ENCODE measurements around the gene CNTLN. TPM values are rescaled to one million over a fixed set of nuclear protein-coding genes. Genes with fewer than 3 reads are reported as not detected.
A peak's percentile ranks its signal among the peaks of the same experiment; 100 is the strongest.

The CNTLN gene
- total and polyA plus RNA-seq, 2 donors (not counting 1 experiment from before 2014, with no cell fraction given), result 9.1 to 13.0 TPM

GRCh38 chr9:17185481-17186029 lies 50.7 kb downstream of the CNTLN start:
- Histone ChIP-seq H3K27me3 (ENCODE audit: control insufficient read depth, insufficient read depth, low read length) (no peaks in the 10 kb centered on the region), H2AFZ (ENCODE audit: low read length) (no peak overlapping the region), H3K9me3 (ENCODE audit: control insufficient read depth, insufficient read depth, low read depth, low read length) (no peaks in the 10 kb centered on the region), H3K27ac (ENCODE audit: insufficient read depth, low read length) (no peak overlapping the region), H3K79me2 (ENCODE audit: control insufficient read depth, insufficient read depth, low read length) (peaks cover 2% of the 10 kb centered on the region), H3K4me1 (ENCODE audit: control insufficient read depth, extremely low read depth, insufficient read depth, low read length) (no peaks in the 10 kb centered on the region), H3K36me3 (ENCODE audit: control insufficient read depth, insufficient read depth, low read length) (no peaks in the 10 kb centered on the region), H4K20me1 (ENCODE audit: control insufficient read depth, extremely low read depth, insufficient read depth, low read length) (no peaks in the 10 kb centered on the region), H3K4me3 (replicated peaks in 1 of 4; ENCODE audit: control extremely low read depth in 1 of 4, insufficient read depth in 1 of 4, low read depth in 3 of 4, low read length in 4 of 4) (no peak overlapping the region), H3K9ac (ENCODE audit: insufficient read depth, low read length) (no peak overlapping the region), H3K4me2 (ENCODE audit: extremely low read depth, insufficient read depth, low read length) (no peak overlapping the region)
- no peak for TF ChIP-seq CTCF (conservative IDR thresholded peaks at IDR 0.05 in 1 of 2, IDR thresholded peaks at IDR 0.05 in 1 of 2; ENCODE audit: low read depth in 1 of 2, low read length in 2 of 2)
- no peak for TF ChIP-seq EZH2 (IDR thresholded peaks at IDR 0.05; ENCODE audit: low read length, missing control alignments)
- DNase-seq (ENCODE audit: low read depth in 2 of 2), result no peak

GRCh38 chr9:17191082-17191481 lies 56.2 kb downstream of the CNTLN start:
- Histone ChIP-seq H3K9ac (ENCODE audit: insufficient read depth, low read length) (no peak overlapping the region), H3K27ac (ENCODE audit: insufficient read depth, low read length) (no peak overlapping the region), H3K9me3 (ENCODE audit: control insufficient read depth, insufficient read depth, low read depth, low read length) (no peaks in the 10 kb centered on the region), H3K4me2 (ENCODE audit: extremely low read depth, insufficient read depth, low read length) (no peak overlapping the region), H4K20me1 (ENCODE audit: control insufficient read depth, extremely low read depth, insufficient read depth, low read length) (no peaks in the 10 kb centered on the region), H3K4me3 (replicated peaks in 1 of 4; ENCODE audit: control extremely low read depth in 1 of 4, insufficient read depth in 1 of 4, low read depth in 3 of 4, low read length in 4 of 4) (no peak overlapping the region), H3K27me3 (ENCODE audit: control insufficient read depth, insufficient read depth, low read length) (no peaks in the 10 kb centered on the region), H2AFZ (ENCODE audit: low read length) (no peak overlapping the region), H3K4me1 (ENCODE audit: control insufficient read depth, extremely low read depth, insufficient read depth, low read length) (no peaks in the 10 kb centered on the region), H3K79me2 (ENCODE audit: control insufficient read depth, insufficient read depth, low read length) (no peaks in the 10 kb centered on the region), H3K36me3 (ENCODE audit: control insufficient read depth, insufficient read depth, low read length) (no peaks in the 10 kb centered on the region)
- no peak for TF ChIP-seq EZH2 (IDR thresholded peaks at IDR 0.05; ENCODE audit: low read length, missing control alignments)
- TF ChIP-seq CTCF (conservative IDR thresholded peaks at IDR 0.05 in 1 of 2, IDR thresholded peaks at IDR 0.05 in 1 of 2; ENCODE audit: low read depth in 1 of 2, low read length in 2 of 2), result no peak
- DNase-seq (ENCODE audit: low read depth in 2 of 2), result peak in 1 of 2 donors; percentile 10

- Histone ChIP-seq H3K27ac (ENCODE audit: insufficient read depth, low read length) (no peak overlapping the region), H3K27me3 (ENCODE audit: control insufficient read depth, insufficient read depth, low read length) (no peaks in the 10 kb centered on the region), H3K4me1 (ENCODE audit: control insufficient read depth, extremely low read depth, insufficient read depth, low read length) (no peaks in the 10 kb centered on the region), H4K20me1 (ENCODE audit: control insufficient read depth, extremely low read depth, insufficient read depth, low read length) (no peaks in the 10 kb centered on the region), H3K36me3 (ENCODE audit: control insufficient read depth, insufficient read depth, low read length) (no peaks in the 10 kb centered on the region), H3K9me3 (ENCODE audit: control insufficient read depth, insufficient read depth, low read depth, low read length) (no peaks in the 10 kb centered on the region), H2AFZ (ENCODE audit: low read length) (no peak overlapping the region), H3K4me2 (ENCODE audit: extremely low read depth, insufficient read depth, low read length) (no peak overlapping the region), H3K79me2 (ENCODE audit: control insufficient read depth, insufficient read depth, low read length) (no peaks in the 10 kb centered on the region), H3K9ac (ENCODE audit: insufficient read depth, low read length) (no peak overlapping the region), H3K4me3 (replicated peaks in 1 of 4; ENCODE audit: control extremely low read depth in 1 of 4, insufficient read depth in 1 of 4, low read depth in 3 of 4, low read length in 4 of 4) (no peak overlapping the region)
- TF ChIP-seq EZH2 (IDR thresholded peaks at IDR 0.05; ENCODE audit: low read length, missing control alignments), result no peak
- TF ChIP-seq CTCF (conservative IDR thresholded peaks at IDR 0.05 in 1 of 2, IDR thresholded peaks at IDR 0.05 in 1 of 2; ENCODE audit: low read depth in 1 of 2, low read length in 2 of 2), result no peak
- DNase-seq (ENCODE audit: low read depth in 2 of 2), result no peak
These were observed 69.8 kb downstream of the CNTLN start for GRCh38 chr9:17204611-17205152.
